HG03571 (cell line): ENCODE measurements around the gene ZNF587B.
"Not testable (repeated sequence)": the region's sequence is repeated elsewhere in the genome, so short reads cannot be mapped to it uniquely, and the experiment has no call there.

Source experiments
- ATAC-seq: cut with Tn5 transposase; IDR thresholded peaks from one replicate; pipeline ENCODE4 v1.9.1; 2021; ENCODE audit not compliant: unreplicated experiment

ZNF587B gene

GRCh38 chr19:57869655-57870054, 39.6 kb downstream of the ZNF587B start:
- ATAC-seq, result not testable (repeated sequence)

DNA sequence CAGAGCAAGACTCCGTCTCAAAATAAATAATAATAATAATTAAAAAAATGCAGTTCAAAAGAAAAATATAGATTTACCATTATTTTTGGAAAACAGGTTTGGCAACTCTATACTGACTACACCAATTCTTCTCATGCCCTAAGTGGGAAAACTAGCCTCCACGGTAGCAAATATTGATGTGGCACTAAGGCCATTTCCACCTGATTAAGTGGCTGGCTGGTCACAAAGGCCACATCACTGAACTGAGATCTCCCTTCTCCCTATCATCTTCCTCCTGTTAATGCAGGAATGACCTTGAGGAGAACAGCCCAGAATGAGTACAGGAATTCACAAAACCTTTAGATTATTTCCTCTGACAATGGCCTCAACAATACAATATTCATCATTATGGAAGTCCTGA, 40.1 kb downstream of the ZNF587B start:
- no peak for ATAC-seq

GRCh38 chr19:57872450-57872849, 42.4 kb downstream of the ZNF587B start:
- no peak for ATAC-seq

DNA sequence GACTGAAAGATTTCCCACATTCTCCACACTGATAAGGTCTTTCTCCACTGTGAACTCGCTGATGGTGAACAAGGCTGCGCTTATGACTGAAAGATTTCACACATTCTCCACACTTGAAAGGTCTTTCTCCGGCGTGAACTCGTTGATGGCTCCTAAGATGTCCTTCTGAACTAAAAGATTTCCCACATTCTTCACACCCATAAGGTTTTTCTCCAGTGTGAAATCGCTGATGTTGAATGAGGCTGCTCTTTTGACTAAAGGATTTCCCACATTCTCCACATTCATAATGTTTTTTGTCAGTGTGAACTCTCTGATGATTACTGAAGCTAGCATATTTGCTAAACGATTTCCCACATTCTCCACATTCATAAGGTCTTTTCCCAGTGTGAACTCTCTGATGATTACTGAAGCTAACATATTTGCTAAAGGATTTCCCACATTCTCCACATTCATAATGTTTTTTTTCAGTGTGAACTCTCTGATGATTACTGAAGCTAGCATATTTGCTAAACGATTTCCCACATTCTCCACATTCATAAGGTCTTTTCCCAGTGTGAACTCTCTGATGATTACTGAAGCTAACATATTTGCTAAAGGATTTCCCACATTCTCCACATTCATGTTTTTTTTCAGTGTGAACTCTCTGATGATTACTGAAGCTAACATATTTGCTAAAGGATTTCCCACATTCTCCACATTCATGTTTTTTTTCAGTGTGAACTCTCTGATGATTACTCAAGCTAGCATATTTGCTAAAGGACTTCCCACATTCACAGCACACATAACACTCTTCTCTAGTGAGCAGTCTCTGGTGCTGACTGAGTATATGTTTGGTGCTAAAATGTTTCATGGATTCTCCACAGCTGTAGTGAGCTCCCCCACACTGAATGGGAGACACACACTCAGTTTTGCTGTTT, 44.0 kb downstream of the ZNF587B start:
- ATAC-seq, result not testable (repeated sequence)

DNA sequence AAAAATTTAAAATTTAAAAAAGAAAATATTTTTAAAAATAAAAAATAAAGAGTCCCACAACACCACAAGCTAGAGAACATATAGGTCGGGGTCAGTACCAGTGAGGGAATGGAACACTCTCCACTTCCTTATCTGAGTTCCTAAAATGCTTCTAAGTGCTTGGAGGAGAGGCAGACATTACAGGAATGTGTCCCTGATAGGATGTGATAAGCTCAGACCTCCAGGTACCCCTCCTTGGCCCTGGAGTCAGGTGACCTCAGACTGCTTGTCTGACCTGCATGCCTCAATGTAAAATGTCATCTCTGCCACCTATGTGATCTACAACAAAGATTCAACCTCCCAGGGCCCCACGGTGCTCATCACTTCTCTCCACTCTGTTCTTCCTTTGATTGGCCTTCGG, 55.9 kb downstream of the ZNF587B start:
- ATAC-seq, result no peak

GRCh38 chr19:57887195-57887941, 57.3 kb downstream of the ZNF587B start:
- no peak for ATAC-seq

DNA sequence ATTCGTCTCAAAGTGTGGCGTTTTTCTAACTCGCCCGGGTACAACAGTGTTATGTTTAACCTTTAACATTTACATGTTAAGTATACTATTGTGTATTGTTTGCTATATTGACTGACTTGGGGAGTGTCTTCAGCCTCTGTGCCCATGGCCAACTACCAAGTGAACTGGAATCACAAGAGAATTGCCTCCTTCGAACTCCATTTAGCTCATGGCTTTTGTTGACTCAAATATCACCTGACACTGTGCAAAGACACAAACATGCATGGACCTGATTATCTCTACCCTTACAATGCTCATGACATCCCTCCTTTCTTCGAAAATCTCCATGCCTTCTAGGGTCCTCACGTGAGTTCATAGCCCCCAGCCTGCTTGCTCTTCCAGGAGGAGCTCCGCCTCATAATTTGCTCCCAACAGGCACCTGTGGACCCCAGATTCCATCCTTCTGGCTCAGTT, 58.0 kb downstream of the ZNF587B start:
- ATAC-seq, result no peak

DNA sequence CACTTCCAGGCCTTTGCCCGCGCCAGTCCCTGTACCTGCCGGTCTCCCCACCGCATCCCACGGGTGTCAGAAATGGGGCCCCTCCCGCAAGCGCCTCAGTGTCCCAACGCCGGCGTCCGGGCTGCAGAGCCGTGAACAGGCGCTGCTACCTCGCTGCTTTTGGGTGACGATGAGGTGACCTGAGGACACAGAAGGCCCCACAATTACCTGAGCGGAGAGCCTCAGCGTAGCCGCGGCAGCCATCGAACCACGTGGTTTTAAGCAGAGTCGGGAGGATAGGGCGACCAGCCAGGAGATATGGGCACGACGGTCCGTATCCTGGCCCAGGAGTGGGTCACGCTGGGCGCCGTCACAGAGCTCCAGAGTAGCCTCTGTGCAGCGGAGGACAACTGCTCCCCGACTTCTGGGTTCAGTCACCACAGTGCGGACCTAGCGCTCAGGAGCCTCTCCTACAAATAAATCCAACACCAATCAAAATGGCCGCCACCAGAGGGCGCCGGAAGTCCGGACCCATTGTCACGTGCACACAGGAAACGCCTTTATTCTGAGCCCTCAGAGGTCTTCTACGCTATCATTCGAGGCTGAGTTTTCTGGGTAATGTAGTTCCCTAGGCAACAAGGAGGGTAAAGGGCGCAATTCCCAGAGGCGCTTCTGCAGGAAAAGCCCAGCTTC, 58.6 kb downstream of the ZNF587B start, which contains the start of gene ZNF814:
Gene ZNF814 (minus strand): TSS at position 478 of the 672 bp plus-strand sequence. CDS start 235 bp downstream, at position 243.
- ATAC-seq, result no peak

DNA sequence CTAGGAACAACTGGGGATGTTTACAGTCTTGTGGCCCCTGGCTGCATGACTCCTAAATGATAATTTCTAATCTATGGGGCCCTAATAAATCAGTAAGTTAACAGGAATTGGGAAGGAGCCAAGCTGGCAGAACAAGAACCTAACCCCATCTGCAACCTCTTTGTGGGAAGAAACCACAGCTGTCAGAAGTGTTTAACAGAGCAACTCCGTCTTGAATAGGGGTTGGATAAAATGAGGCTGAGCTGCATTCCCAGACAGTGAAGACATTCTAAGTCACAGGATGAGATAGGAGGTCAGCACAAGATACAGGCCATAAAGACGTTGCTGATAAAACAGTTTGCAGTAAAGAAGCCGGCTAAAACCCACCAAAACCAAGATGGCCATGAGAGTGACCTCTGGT, 60.6 kb downstream of the ZNF587B start:
- ATAC-seq, result not testable (repeated sequence)
